ENCODE measurements around the gene DCAF12. TPM values are rescaled to one million over a fixed set of nuclear protein-coding genes. Genes with fewer than 3 reads are reported as not detected.
"Not testable (repeated sequence)": the region's sequence is repeated elsewhere in the genome, so short reads cannot be mapped to it uniquely, and the experiment has no call there.

The DCAF12 gene
- polyA plus RNA-seq (ENCODE audit: insufficient read length) = 64.2 TPM
- long read RNA-seq, donor 1, transcript DCAF12-201 (9 exons, 3,667 nt) = major isoform, 20 of 43 reads
- long read RNA-seq, donor 1, partial matches to known transcripts = 23 of 43 reads
- long read RNA-seq, donor 1, other reads (novel, unspliced or antisense) = 0 of 43 reads
- long read RNA-seq, donor 2, transcript DCAF12-201 (9 exons, 3,667 nt) = major isoform, 19 of 19 reads
- long read RNA-seq, donor 2, partial matches to known transcripts = 0 of 19 reads
- long read RNA-seq, donor 2, other reads (novel, unspliced or antisense) = 0 of 19 reads
- long read RNA-seq, donor 3, transcript DCAF12-201 (9 exons, 3,667 nt) = major isoform, 14 of 14 reads
- long read RNA-seq, donor 3, partial matches to known transcripts = 0 of 14 reads
- long read RNA-seq, donor 3, other reads (novel, unspliced or antisense) = 0 of 14 reads
- long read RNA-seq, donor 4 = 0 reads
- long read RNA-seq, donor 5, transcript DCAF12-201 (9 exons, 3,667 nt) = major isoform, 14 of 14 reads
- long read RNA-seq, donor 5, partial matches to known transcripts = 0 of 14 reads
- long read RNA-seq, donor 5, other reads (novel, unspliced or antisense) = 0 of 14 reads
- long read RNA-seq, donor 6, transcript DCAF12-201 (9 exons, 3,667 nt) = major isoform, 23 of 39 reads
- long read RNA-seq, donor 6, partial matches to known transcripts = 16 of 39 reads
- long read RNA-seq, donor 6, other reads (novel, unspliced or antisense) = 0 of 39 reads
- long read RNA-seq, donor 7, transcript DCAF12-201 (9 exons, 3,667 nt) = major isoform, 17 of 23 reads
- long read RNA-seq, donor 7, partial matches to known transcripts = 5 of 23 reads
- long read RNA-seq, donor 7, other reads (novel, unspliced or antisense) = 0 of 23 reads
- long read RNA-seq, donor 8, transcript DCAF12-201 (9 exons, 3,667 nt) = major isoform, 12 of 12 reads
- long read RNA-seq, donor 8, partial matches to known transcripts = 0 of 12 reads
- long read RNA-seq, donor 8, other reads (novel, unspliced or antisense) = 0 of 12 reads

GRCh38 chr9:34126207-34127034, at the start of gene DCAF12:
DCAF12 (minus strand) TSS chr9:34126698; CDS start chr9:34126431, 267 bp downstream.
- peak; percentile 95 for DNase-seq

GRCh38 chr9:34176089-34176488, 49.6 kb upstream of the DCAF12 start:
- DNase-seq = no peak

GRCh38 chr9:34171753-34172535, 45.4 kb upstream of the DCAF12 start:
- DNase-seq = no peak

GRCh38 chr9:34170237-34170991, 43.9 kb upstream of the DCAF12 start:
- no peak for DNase-seq

GRCh38 chr9:34169125-34169524, 42.6 kb upstream of the DCAF12 start:
- DNase-seq = no peak

- no peak for DNase-seq
Measured at GRCh38 chr9:34163434-34163833, 36.9 kb upstream of the DCAF12 start.

- DNase-seq = no peak
Measured at GRCh38 chr9:34158362-34158869, 31.9 kb upstream of the DCAF12 start.

GRCh38 chr9:34157898-34158297, 31.4 kb upstream of the DCAF12 start:
- DNase-seq = no peak

- no peak for DNase-seq
Measured at GRCh38 chr9:34157318-34157717, 30.8 kb upstream of the DCAF12 start.

GRCh38 chr9:34154057-34154456, 27.6 kb upstream of the DCAF12 start:
- DNase-seq = peak; percentile 28

GRCh38 chr9:34151398-34151797, 24.9 kb upstream of the DCAF12 start:
- DNase-seq = no peak

- no peak for DNase-seq
Measured at GRCh38 chr9:34145165-34145564, 18.7 kb upstream of the DCAF12 start.

- DNase-seq = no peak
Measured at GRCh38 chr9:34143116-34143515, 16.6 kb upstream of the DCAF12 start.

GRCh38 chr9:34140853-34141252, 14.4 kb upstream of the DCAF12 start:
- no peak for DNase-seq

- DNase-seq = no peak
Measured at GRCh38 chr9:34139477-34140146, 13.1 kb upstream of the DCAF12 start.

GRCh38 chr9:34138644-34139043, 12.1 kb upstream of the DCAF12 start:
- not testable (repeated sequence) for DNase-seq

- no peak for DNase-seq
Measured at GRCh38 chr9:34134521-34134920, 8.0 kb upstream of the DCAF12 start.

GRCh38 chr9:34133436-34133949, 7.0 kb upstream of the DCAF12 start:
- DNase-seq = no peak

- no peak for DNase-seq
Measured at GRCh38 chr9:34131571-34131970, 5.1 kb upstream of the DCAF12 start.

Data from left kidney (tissue), 8 donors.